Stimulated activated CD8-positive, alpha-beta memory T cell treated with anti-CD3 and anti-CD28 coated beads, Interleukin-4, amount 100 ng/mL, for 48 hours (primary cell): ENCODE data around the gene TXNDC17.
"Not testable (repeated sequence)": the region's sequence is repeated elsewhere in the genome, so short reads cannot be mapped to it uniquely, and the experiment has no call there.

ENCODE experiments used
- DNase-seq: peaks from one replicate; pipeline ENCODE4 v3.0.0-alpha.2; 2020

Gene TXNDC17

GRCh38 chr17:6637458-6637840 is 3.4 kb upstream of the TXNDC17 start:
- no peak for DNase-seq

DNA sequence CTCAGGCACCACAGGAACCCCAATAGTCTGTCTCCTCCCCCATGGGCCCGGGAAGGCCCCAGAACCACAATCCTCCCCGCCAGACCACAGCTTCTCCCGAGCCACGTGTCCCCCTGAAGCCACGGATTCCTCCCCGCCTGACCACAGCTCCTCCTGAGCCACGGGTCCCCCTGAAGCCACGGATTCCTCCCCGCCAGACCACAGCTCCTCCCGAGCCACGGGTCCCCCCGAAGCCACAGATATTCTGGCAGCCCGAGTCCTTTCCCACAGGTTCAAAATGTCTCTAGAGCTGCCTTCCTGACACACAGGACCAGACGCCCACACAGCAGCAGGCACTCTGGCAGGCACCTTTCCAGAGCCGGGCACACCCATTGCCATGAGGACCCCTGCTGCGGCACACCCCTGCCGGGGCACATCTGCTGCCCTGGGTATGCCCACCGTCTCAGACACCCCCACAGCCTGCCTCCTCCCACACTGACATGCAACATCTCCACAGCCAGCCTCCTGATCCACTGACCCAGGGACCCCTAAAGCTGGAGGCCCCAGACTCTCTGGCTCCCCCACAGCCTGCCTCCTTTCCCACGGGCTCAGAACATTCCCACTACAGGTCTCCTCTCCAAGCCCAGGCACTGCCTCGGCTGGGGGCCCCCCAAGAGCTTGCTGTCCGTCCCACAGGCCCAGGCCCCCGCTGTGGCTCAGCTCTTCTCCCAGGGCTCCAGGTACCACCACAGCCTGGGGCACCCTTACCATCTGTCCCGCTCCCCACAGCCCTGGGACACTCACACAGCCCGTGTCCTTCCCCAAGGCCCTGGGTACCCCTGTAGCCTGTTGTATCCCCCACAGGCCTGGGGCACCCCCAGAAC is 2.6 kb upstream of the TXNDC17 start:
- DNase-seq: no peak

DNA sequence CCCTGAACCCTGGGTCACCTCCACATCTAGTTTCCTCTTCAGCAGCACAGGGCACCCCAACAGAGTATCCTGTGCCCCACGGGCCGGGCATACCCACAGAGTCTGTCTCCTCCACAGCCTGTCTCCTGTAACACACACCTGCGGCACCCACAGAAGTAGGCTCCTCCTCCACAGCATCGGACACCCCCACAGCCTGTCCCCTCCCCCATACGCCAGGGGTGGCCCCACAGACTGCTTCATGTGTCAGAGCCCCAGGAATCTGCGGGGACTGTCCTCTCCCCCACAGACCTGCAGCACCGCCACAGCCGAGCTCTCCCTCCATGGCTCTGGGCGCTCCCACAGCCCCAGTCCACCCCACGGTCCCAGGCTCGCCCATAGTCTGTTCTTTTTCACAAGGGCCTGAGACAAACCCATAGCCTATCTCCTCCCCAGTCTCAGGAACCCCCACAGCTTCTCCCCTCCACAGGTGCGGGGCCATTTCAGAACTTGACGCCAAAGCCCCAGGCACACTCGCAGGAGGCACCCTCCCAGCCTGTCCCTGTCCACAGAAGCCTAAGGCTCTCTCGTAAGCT is 1.8 kb upstream of the TXNDC17 start:
- no peak for DNase-seq

DNA sequence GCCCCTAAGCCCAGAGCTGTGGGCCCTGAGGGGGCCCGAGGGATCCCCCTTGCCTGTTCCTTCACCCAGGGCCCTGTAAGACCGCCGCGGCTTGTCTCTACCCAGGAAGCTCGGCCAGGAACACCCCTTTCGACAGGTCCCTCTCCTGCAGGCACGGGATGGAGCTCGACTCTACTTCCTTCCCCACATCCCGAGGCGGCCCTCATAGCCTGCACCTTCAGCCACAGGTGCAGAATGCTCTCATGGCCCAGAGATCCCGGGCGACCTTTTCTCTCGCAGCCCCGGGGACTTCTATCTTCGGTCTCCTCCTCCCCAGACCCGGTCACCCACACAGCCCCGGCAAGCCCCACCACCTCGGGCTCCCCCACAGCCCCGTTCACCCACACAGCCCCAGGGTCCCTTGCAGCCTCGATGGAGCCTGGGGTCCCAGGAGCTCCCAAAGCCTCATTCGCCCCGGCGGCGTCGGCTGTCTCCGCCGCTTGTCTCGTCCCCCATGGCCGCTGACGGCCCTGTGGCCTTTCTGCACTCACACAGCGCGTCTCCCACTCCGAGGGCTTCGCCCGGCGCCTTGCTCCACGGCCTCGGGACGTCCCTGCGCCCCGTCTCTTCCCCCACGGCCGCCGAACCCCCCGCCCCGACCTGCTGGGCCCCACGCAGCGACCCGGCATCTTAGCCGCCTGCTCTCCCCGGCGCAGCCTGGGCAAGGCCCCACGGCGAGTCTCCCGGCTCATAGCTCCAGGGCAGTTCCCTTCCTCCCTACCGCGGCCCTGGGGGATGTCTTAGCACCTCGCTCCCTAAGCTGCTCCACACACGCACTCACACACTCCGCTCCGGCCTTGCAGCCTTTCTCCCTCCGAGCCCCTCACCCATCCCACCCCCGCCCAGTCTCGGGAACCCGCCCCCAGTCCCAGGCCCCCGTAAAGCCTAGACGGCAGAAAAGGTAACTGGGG is 999 bp upstream of the TXNDC17 start:
- peak; percentile 55 for DNase-seq

DNA sequence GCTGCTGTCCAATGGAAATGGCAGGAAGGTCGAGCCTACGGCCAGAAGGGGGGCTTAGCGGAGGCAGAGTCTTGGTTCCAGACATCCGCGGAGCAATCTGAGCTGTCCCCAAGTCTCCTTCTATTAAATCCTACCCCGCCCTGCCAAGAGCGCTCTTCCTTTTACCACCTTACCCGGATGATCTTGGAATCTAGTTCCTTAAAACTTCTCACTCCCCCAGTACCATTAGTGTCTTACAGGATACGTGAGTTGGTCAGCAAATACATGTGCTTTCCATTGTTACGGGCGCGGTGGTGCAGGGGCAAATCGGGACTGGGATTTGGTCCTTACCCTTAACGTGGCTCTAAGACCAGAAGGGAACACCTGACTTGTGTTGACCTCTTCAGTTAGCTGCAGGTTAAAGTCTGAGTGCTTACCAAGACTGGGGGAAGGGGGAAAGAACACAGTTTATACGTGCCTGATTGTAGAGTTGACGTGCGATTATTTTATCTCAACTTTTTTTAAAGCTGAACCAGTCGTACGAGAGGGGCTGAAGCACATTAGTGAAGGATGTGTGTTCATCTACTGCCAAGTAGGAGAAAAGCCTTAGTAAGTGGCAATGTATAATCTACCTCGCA is 495 bp downstream of the TXNDC17 start:
- no peak for DNase-seq

GRCh38 chr17:6642592-6642991 is 1.7 kb downstream of the TXNDC17 start:
- DNase-seq: no peak

- DNase-seq: no peak
These were observed 2.7 kb downstream of the TXNDC17 start for GRCh38 chr17:6643451-6644125.

DNA sequence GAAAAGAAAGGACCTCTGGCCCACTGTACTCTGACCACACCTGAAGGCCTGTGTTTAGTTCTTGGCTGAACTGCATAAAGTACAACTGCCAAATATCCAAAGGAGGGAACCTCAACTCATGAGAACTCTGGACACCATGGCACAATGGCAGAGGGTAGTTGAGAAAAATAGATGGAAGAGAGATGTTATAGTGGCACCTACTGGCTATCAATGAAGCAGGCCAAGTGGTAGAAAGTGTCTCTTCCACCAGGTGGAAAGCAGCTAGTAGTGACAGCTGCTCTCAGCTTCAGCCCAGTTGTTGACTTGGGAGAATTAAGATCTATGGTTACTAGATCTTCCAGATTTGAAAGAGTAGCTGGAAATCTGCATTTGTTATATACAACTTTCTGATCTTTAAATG is 7.3 kb downstream of the TXNDC17 start:
- DNase-seq: no peak

- DNase-seq: peak; percentile 97
These were observed 10.6 kb downstream of the TXNDC17 start, which contains the start of the genes C17orf100 and MED31 for GRCh38 chr17:6651354-6651918. Gene C17orf100 (plus strand): TSS chr17:6651762. CDS start chr17:6651914, 152 bp downstream. Gene MED31 (minus strand): TSS chr17:6651605. CDS start chr17:6651528, 77 bp downstream.

DNA sequence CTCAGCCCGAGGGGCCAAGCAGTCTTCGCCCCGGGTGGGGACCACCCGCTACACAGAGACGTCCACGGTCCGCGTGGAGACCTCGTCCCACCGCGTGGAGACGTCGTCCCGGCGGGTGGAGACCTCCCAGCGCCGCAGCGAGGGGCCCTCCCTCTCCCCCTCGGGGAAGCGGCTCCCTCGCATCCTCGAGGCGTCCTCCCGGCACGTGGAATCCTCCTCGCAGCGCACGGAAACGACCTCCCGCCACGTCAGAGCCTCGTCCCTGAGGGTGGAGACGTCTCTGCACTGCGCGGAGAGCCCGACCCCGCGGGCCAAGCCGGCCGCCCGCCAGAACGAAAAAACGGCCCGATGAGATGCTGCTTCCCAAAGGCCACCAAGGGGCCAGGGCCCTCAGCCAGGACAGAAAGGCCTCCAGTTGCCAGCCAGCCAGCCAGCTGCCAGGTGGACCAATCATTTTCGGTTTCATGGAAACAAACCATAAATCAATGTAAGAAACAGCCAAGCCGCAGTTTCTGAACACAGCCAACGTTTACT is 11.1 kb downstream of the TXNDC17 start:
- DNase-seq: peak; percentile 55

DNA sequence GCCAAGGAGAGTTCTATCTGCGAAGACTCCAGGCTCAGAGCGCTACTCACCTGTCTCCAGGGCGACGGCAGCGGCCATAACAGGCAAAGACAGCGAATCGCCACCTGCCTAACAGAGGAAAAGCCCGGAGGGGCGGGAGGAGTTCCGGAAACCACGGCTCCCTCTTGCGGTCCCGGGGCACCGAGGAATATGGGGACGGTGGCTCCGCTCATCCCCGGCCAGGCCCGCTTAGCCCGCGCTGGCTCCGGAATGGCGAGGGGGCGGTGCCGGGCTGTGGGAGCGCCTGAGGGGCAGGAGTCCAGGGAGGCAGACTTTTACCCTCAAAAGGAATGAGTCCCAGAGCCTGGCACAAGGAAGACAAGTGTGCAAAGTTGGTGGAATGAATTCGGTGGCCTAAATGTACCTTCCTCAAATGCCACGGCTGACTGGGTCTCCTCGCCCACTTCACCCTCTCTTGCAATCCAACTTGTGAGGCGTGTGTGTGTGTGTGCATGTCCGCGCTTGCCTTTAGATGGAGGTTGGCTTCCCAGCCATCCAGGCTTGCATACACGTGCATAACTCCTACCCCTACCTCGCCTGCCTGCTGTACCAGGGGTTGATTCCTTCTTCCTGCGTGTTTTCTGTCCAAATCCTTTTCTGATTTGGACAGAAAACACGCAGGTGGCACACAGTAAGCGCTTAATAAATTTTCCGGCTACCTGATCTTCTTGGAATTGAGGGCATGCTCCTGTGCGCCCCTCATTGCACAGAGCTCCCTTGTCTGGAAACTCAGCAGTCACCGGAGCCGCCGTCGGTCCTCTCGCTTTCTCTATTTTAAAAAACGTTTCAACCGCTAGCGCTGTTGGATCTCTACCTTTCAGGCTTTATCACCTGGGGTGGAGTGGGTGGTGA is 14.2 kb downstream of the TXNDC17 start:
- DNase-seq: no peak

- DNase-seq: not testable (repeated sequence)
These were observed 15.0 kb downstream of the TXNDC17 start for GRCh38 chr17:6655732-6656361.

DNA sequence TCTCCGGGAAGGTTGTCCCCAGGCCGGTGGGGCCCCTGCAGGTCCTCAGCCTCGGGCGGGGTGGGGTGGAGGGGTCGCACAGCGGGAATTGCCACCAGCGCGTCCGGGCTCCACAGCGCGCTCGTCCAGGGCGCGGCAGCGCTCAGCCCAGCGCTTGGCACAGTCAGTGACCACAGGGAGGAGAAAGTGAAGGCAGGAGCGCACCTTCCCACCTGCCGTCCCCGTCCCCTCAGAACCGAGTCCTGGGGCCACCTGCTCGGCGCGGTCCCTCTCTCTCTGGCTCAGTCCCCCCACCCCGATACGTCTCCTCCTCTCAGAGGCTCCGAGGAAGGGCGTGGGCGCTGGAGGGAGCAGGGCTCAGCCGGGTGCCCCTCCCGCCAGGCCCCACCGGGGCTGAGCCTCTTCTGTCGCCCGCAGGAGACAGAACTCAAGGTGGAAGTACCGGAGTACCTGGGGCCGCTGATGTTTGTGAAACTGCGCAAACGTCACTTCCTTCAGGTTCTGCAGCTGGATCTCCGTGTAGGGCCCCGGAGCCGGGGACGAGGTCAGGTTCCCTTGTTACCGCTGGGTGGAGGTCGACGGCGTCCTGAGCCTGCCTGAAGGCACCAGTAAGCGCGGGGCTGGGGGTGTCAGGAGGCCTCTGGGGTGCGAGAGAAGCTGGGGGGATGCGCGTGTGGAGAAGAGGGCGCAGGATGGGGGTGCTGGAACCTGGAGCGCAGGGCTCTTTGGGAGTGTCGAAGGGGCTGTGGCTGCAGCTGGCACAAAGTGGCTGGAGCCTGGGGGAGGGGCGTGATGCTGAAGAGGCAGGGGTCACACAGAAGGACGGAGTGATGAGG is 16.2 kb downstream of the TXNDC17 start:
- DNase-seq: peak; percentile 57

DNA sequence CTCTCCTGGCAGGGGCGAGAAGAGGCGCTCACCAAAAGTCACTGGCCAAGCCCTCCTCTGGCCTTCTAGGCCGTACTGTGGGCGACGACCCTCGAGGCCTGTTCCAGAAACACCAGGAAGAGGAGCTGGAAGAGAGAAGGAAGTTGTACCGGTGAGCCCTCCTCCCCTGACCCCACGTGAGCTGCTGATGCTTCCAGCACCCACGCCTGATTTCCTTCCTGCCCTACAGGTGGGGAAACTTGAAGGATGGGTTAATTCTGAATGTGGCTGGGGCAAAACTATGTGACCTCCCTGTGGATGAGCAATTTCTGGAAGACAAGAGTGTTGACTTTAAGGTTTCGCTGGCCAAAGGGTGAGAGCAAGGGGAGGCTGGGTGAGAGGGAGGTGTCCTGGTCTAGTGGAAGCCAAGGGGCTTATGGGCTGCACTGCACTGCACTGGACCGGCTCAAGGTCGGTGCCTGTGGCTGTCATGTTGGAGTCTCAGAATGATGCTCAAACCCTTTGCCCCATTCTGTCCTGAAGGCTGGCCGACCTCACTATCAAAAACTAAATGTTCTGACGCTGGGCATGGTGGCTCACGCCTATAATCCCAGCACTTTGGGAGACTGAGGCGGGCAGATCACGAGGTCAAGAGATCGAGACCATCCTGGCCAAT is 16.9 kb downstream of the TXNDC17 start:
- no peak for DNase-seq

DNA sequence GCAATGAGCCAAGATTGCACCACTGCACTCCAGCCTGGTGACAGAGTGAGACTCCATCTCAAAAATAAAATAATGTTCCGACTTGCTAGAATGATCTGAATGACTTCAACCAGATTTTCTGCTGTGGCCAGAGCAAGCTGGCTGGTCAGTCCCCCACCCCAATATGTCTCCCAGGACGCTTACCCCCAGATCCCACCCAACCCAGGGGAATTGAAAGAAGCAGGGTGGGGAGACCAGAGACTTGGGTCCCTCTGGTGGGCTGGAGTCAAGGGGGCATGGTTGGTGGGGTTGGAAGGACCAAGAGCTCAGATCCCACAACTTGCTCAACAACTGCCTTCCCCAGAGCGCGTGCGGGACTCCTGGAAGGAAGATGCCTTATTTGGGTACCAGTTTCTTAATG is 17.6 kb downstream of the TXNDC17 start:
- not testable (repeated sequence) for DNase-seq

DNA sequence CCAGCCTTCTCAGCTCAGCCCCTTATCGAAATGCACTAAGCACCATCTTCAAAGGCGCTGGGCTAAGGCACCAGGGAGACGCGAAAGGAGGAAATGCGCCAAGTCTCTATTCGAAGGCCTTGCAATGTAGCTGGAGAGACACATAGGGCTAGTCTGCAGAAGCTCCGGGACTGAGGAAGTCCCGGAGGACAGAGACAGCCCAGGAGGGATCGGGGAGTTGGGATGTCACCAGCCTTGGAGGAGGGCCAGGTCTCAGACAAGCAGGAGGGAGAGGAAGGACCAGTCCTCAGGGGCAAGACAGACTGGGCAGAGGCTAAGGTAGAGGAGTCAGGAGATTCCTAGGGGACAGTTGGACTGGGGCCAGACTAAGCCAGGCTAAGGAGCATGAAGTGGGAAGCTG is 19.2 kb downstream of the TXNDC17 start:
- DNase-seq: no peak

- DNase-seq: peak; percentile 39
These were observed 20.1 kb downstream of the TXNDC17 start for GRCh38 chr17:6660805-6661463.

DNA sequence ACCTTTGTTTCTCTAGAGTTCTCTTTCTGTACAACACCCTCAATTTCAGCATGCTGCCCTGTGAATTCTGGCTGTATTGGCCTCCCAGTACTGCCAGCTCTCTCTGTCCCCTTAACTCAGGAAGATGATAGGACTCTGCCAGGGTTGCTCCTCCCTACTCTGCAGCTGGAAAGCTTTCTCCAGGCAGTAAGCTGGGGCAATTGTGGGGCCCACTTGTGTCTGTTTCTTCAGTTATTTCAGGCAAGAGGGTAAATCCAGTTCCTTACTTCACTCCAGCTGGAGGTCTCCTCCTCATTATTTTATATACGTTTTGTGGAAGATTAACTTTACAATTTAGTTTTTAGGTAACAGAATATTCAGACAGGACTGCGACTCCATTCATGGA is 20.6 kb downstream of the TXNDC17 start:
- DNase-seq: no peak
